KMS-11 (cell line): Measurements from ENCODE around the gene NOTO.

Source experiments
- H2AFZ ChIP-seq: fragments of 200-600 bp; sonication (generic); 2 replicates; pipeline ENCODE4 v1.6.1; 2016; ENCODE audit warnings: antibody characterized with exemption, mixed run types, low read depth
- H3K27ac ChIP-seq: fragments of 200-600 bp; sonication (generic); 2 replicates; pipeline ENCODE4 v1.6.1; 2016; ENCODE audit warnings: mild to moderate bottlenecking, mixed run types
- H3K27me3 ChIP-seq: fragments of 200-600 bp; sonication (generic); 2 replicates; pipeline ENCODE4 v1.6.1; 2017; ENCODE audit warnings: mild to moderate bottlenecking, low read depth, mixed run types, moderate library complexity; ENCODE audit not compliant: insufficient read depth
- H3K36me3 ChIP-seq: fragments of 200-600 bp; sonication (generic); 2 replicates; pipeline ENCODE4 v1.6.1; 2017; ENCODE audit warnings: mild to moderate bottlenecking, mixed run types; ENCODE audit not compliant: insufficient read depth
- H3K4me1 ChIP-seq: fragments of 200-600 bp; sonication (generic); 2 replicates; pipeline ENCODE4 v1.6.1; 2016; ENCODE audit warnings: mild to moderate bottlenecking, low read depth, mixed run types; ENCODE audit not compliant: poor library complexity, severe bottlenecking
- H3K4me2 ChIP-seq: fragments of 200-600 bp; sonication (generic); 2 replicates; pipeline ENCODE4 v1.7.0; 2016; ENCODE audit warnings: mild to moderate bottlenecking, mixed run types
- H3K4me3 ChIP-seq: fragments of 200-600 bp; sonication (generic); IDR thresholded peaks from 2 replicates; pipeline ENCODE4 v1.6.1; 2017; ENCODE audit warnings: low read depth, low read length, mixed read lengths; ENCODE audit not compliant: insufficient read depth
- H3K79me2 ChIP-seq: fragments of 200-600 bp; sonication (generic); 2 replicates; pipeline ENCODE4 v1.6.1; 2016; ENCODE audit warnings: low read depth, mixed run types; ENCODE audit not compliant: insufficient read depth
- H3K9ac ChIP-seq: fragments of 200-600 bp; sonication (generic); 2 replicates; pipeline ENCODE4 v1.6.1; 2016; ENCODE audit warnings: mild to moderate bottlenecking, mixed run types
- H4K20me1 ChIP-seq: fragments of 200-600 bp; sonication (generic); 2 replicates; pipeline ENCODE4 v1.6.1; 2016; ENCODE audit warnings: mild to moderate bottlenecking, mixed run types; ENCODE audit not compliant: insufficient read depth
- CTCF ChIP-seq: fragments of 200-600 bp; sonication (generic); conservative IDR thresholded peaks from 2 replicates; pipeline ENCODE4 v1.6.1; 2017; ENCODE audit warnings: low read depth, mild to moderate bottlenecking, antibody characterized with exemption, low read length, moderate library complexity, mixed read lengths

Gene NOTO

GRCh38 chr2:73215254-73215653, 12.9 kb downstream of the NOTO start:
- Histone ChIP-seq H3K36me3 (no peaks in the 10 kb centered on the region), H3K9ac (no peak overlapping the region), H3K27ac (no peak overlapping the region), H2AFZ (no peak overlapping the region), H3K4me3 (no peak overlapping the region), H3K79me2 (peaks cover 35% of the 10 kb centered on the region; the same call in 1 of the 2 replicates), H3K27me3 (no peaks in the 10 kb centered on the region), H3K4me2 (peak overlapping the region; percentile 61), H4K20me1 (no peaks in the 10 kb centered on the region), H3K4me1 (peaks cover 27% of the 10 kb centered on the region)
- TF ChIP-seq CTCF, result no peak

- no peaks in the 10 kb centered on the region for H3K36me3 ChIP-seq
- H3K79me2 ChIP-seq, result peaks cover 35% of the 10 kb centered on the region; the same call in 1 of the 2 replicates
- H3K4me2 ChIP-seq, result no peak overlapping the region
- H3K4me3 ChIP-seq, result no peak overlapping the region
- TF ChIP-seq CTCF, result no peak
- H3K9ac ChIP-seq, result no peak overlapping the region
- H2AFZ ChIP-seq, result no peak overlapping the region
- no peak overlapping the region for H3K27ac ChIP-seq
- H3K27me3 ChIP-seq, result no peaks in the 10 kb centered on the region
- H4K20me1 ChIP-seq, result no peaks in the 10 kb centered on the region
- H3K4me1 ChIP-seq, result peaks cover 27% of the 10 kb centered on the region
These were observed 14.8 kb downstream of the NOTO start for GRCh38 chr2:73217160-73217559.

DNA sequence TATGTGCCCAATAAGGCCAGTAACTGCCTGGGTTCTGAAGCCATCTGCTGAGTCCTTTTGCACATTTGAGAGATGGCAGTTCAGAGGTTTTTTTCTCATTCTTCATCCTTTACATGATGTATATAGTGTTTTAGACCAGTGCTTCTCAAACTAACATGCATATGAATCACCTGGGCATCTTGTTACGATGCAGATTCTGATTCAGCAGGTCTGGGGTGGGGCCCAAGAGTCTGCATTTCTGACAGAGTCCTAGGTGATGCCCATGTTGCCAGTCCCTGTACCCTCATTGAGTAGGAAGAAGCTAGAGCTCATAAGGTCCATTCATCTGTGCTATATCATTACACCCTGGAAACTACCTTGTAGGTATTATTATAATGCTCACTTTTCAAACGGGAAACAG, 15.5 kb downstream of the NOTO start:
- no peaks in the 10 kb centered on the region for H4K20me1 ChIP-seq
- H3K36me3 ChIP-seq, result no peaks in the 10 kb centered on the region
- no peak overlapping the region for H3K9ac ChIP-seq
- no peaks in the 10 kb centered on the region for H3K27me3 ChIP-seq
- no peak overlapping the region for H2AFZ ChIP-seq
- H3K79me2 ChIP-seq, result peaks cover 35% of the 10 kb centered on the region; the same call in 1 of the 2 replicates
- H3K4me2 ChIP-seq, result no peak overlapping the region
- H3K27ac ChIP-seq, result no peak overlapping the region
- H3K4me1 ChIP-seq, result peaks cover 22% of the 10 kb centered on the region
- TF ChIP-seq CTCF, result no peak
- no peak overlapping the region for H3K4me3 ChIP-seq

GRCh38 chr2:73218298-73218697, 15.9 kb downstream of the NOTO start:
- no peaks in the 10 kb centered on the region for H3K36me3 ChIP-seq

More at GRCh38 chr2:73218298-73218697, 15.9 kb downstream of the NOTO start:
- no peak overlapping the region for H3K9ac ChIP-seq
- no peak overlapping the region for H3K4me3 ChIP-seq
- H3K27ac ChIP-seq, result no peak overlapping the region
- no peak for TF ChIP-seq CTCF
- no peak overlapping the region for H3K4me2 ChIP-seq
- no peak overlapping the region for H2AFZ ChIP-seq
- no peaks in the 10 kb centered on the region for H3K27me3 ChIP-seq
- H4K20me1 ChIP-seq, result no peaks in the 10 kb centered on the region
- H3K4me1 ChIP-seq, result peaks cover 17% of the 10 kb centered on the region
- H3K79me2 ChIP-seq, result peaks cover 35% of the 10 kb centered on the region; the same call in 1 of the 2 replicates
